HEK293T (cell line): ENCODE measurements around the gene DDX41.

Source experiments
- CTCF ChIA-PET: fragments of 350-600 bp; formaldehyde crosslinking; extraction: SDS; loops from one replicate; lab custom pipeline; 2021; ENCODE audit warnings: antibody characterized with exemption, inconsistent platforms; lab: Yijun Ruan, JAX
- POLR2A ChIA-PET: fragments of 350-600 bp; formaldehyde crosslinking; extraction: SDS; loops from one replicate; lab custom pipeline; 2020; ENCODE audit warnings: antibody characterized with exemption, inconsistent platforms; lab: Yijun Ruan, JAX
- DNase-seq: peaks from one replicate; pipeline ENCODE4 v3.0.0; 2012; ENCODE audit warnings: mixed read lengths; ENCODE audit errors: extremely low spot score
- ARNT ChIP-seq: fragments of 450-650 bp; IDR thresholded peaks from 2 replicates; pipeline ENCODE4 v1.6.1; 2017; ENCODE audit warnings: mild to moderate bottlenecking
- BHLHE40 ChIP-seq: fragments of 450-650 bp; IDR thresholded peaks from 2 replicates; pipeline ENCODE4 v1.6.1; 2016; ENCODE audit warnings: mild to moderate bottlenecking, moderate library complexity, borderline replicate concordance
- CTBP1 ChIP-seq: fragments of 450-650 bp; IDR thresholded peaks from 2 replicates; pipeline ENCODE4 v1.6.1; 2016; ENCODE audit warnings: borderline replicate concordance
- ELF4 ChIP-seq: fragments of 450-650 bp; IDR thresholded peaks from 2 replicates; pipeline ENCODE4 v1.6.1; 2017; ENCODE audit warnings: antibody characterized with exemption
- FOXA1 ChIP-seq: fragments of 450-650 bp; IDR thresholded peaks from 2 replicates; pipeline ENCODE4 v1.6.1; 2016; ENCODE audit warnings: mild to moderate bottlenecking
- FOXK2 ChIP-seq: fragments of 450-650 bp; IDR thresholded peaks from 2 replicates; pipeline ENCODE4 v1.6.1; 2016; ENCODE audit warnings: mild to moderate bottlenecking
- FOXM1 ChIP-seq: fragments of 450-650 bp; IDR thresholded peaks from 2 replicates; pipeline ENCODE4 v1.6.1; 2017; ENCODE audit warnings: mild to moderate bottlenecking, borderline replicate concordance
- HDGF ChIP-seq: fragments of 450-650 bp; IDR thresholded peaks from 2 replicates; pipeline ENCODE4 v1.6.1; 2017; ENCODE audit warnings: antibody characterized with exemption, borderline replicate concordance
- L3MBTL2 ChIP-seq: fragments of 450-650 bp; conservative IDR thresholded peaks from 2 replicates; pipeline ENCODE4 v1.6.1; 2016; ENCODE audit warnings: mild to moderate bottlenecking
- LEF1 ChIP-seq: fragments of 450-650 bp; IDR thresholded peaks from 2 replicates; pipeline ENCODE4 v1.6.1; 2017; ENCODE audit warnings: mild to moderate bottlenecking, borderline replicate concordance
- NFRKB ChIP-seq: fragments of 450-650 bp; IDR thresholded peaks from 2 replicates; pipeline ENCODE4 v1.6.1; 2016; ENCODE audit warnings: mild to moderate bottlenecking, moderate library complexity
- SP1 ChIP-seq: fragments of 450-650 bp; IDR thresholded peaks from 2 replicates; pipeline ENCODE4 v1.6.1; 2017
- SUZ12 ChIP-seq: fragments of 450-650 bp; IDR thresholded peaks from 2 replicates; pipeline ENCODE4 v1.6.1; 2016; ENCODE audit warnings: mild to moderate bottlenecking
- TARDBP ChIP-seq: fragments of 450-650 bp; IDR thresholded peaks from 2 replicates; pipeline ENCODE4 v1.6.1; 2016
- ZNF384 ChIP-seq: fragments of 450-650 bp; IDR thresholded peaks from 2 replicates; pipeline ENCODE4 v1.6.1; 2016
- TF ChIP-seq, protein P1 (sequence below): fragments of 450-650 bp; IDR thresholded peaks from 2 replicates; pipeline ENCODE4 v1.6.1; 2016

DDX41 gene

GRCh38 chr5:177527595-177527994 is 10.8 kb upstream of the DDX41 start:
- no peak for TF ChIP-seq L3MBTL2
- no peak for TF ChIP-seq FOXA1
- no peak for TF ChIP-seq NFRKB
- TF ChIP-seq LEF1: no peak
- TF ChIP-seq ARNT: no peak
- TF ChIP-seq, protein P1, sequence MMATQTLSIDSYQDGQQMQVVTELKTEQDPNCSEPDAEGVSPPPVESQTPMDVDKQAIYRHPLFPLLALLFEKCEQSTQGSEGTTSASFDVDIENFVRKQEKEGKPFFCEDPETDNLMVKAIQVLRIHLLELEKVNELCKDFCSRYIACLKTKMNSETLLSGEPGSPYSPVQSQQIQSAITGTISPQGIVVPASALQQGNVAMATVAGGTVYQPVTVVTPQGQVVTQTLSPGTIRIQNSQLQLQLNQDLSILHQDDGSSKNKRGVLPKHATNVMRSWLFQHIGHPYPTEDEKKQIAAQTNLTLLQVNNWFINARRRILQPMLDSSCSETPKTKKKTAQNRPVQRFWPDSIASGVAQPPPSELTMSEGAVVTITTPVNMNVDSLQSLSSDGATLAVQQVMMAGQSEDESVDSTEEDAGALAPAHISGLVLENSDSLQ: no peak
- TF ChIP-seq HDGF: no peak
- POLR2A ChIA-PET: interaction anchor here (1.0 kb wide), 1 partner anchor 10 kb away, joined by 3 read pairs; the partner anchor contains the start of gene DDX41
- CTCF ChIA-PET: no interaction called here
- no peak for DNase-seq

DNA sequence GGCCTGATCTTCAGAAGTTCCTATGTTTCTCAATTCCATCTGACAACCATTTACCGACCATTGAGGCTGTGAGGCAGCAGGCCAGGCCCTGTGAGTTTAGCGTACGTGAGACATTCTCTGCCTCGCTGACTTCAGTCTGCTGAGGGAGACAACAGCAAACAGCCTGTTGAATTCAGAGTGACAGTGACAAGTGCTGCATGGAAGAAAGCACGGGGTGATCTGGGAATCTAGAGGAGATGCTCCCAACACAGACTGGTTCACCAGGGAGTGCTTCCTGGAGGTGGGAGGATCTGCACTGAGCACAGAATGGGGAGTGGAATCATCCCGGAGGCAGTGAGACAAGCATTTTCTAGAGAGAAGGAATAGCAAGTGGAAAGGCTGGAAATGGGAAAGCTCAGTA is 10.0 kb upstream of the DDX41 start:
- TF ChIP-seq FOXK2: no peak
- no peak for TF ChIP-seq SUZ12
- no peak for TF ChIP-seq ZNF384
- TF ChIP-seq NFRKB: no peak
- TF ChIP-seq ELF4: no peak
- TF ChIP-seq FOXA1: no peak
- TF ChIP-seq FOXM1: no peak
- no peak for TF ChIP-seq HDGF
- TF ChIP-seq CTBP1: no peak
- TF ChIP-seq, protein P1: no peak
- no peak for TF ChIP-seq L3MBTL2
- TF ChIP-seq ARNT: no peak
- TF ChIP-seq LEF1: no peak
- no peak for TF ChIP-seq BHLHE40
- no peak for TF ChIP-seq SP1
- no peak for TF ChIP-seq TARDBP
- ChIA-PET CTCF (no interaction called here), POLR2A (no interaction called here)
- DNase-seq: no peak

GRCh38 chr5:177526191-177526590 is 9.4 kb upstream of the DDX41 start:
- ChIA-PET POLR2A (no interaction called here), CTCF (no interaction called here)
- TF ChIP-seq ARNT (no peak), LEF1 (no peak), FOXA1 (no peak), HDGF (no peak), SUZ12 (no peak), ZNF384 (no peak), FOXM1 (no peak), BHLHE40 (no peak), NFRKB (no peak), TARDBP (no peak), CTBP1 (no peak), FOXK2 (no peak), L3MBTL2 (no peak), ELF4 (no peak)
- TF ChIP-seq, protein P1: no peak
- DNase-seq: no peak

DNA sequence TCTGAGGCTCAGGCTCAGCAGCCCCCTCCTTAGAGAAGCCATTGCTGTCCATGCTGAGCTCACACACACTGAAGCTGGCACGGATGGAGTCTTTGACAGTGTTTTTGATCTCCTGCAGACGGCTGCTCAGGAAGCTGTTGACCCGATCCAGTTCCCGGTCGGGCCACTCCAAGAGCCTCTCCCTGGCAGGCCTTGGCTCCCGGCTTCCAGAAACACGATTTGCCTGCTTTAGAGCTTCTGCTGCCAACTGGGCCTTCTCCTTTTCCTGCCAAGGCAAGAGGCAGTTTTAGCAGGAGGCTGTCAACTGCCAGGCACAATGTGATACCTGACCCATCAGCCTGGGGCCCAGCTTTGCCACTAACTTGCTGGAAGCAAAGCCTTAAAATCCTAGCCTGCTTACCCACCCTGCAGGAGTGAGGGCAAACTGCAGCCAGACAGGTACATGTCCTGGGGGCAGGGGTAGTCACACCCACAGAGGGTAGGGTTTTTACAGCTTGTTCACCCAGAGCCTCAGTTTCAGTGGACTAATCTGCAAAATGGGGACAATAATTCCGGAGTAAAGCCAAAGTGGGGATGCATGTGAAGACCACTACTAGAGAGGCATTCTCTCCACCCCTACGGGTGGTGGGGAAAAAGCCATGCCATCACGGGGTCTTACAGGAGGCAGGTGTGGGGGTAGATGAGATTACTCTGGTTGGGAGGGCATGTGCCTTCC is 8.3 kb upstream of the DDX41 start:
- ChIA-PET CTCF (interaction anchor here (0.9 kb wide), 1 partner anchor 82 kb away, joined by 3 read pairs; no protein-coding TSS in a partner anchor), POLR2A (interaction anchor here (0.9 kb wide), 1 partner anchor 9 kb away, joined by 3 read pairs; no protein-coding TSS in a partner anchor)

GRCh38 chr5:177524539-177524900 is 7.8 kb upstream of the DDX41 start:
- TF ChIP-seq L3MBTL2 (no peak), TARDBP (no peak), FOXK2 (no peak), CTBP1 (no peak)
- ChIA-PET CTCF (interaction anchor here (0.9 kb wide), 1 partner anchor 83 kb away, joined by 3 read pairs; no protein-coding TSS in a partner anchor), POLR2A (interaction anchor here (0.9 kb wide), 1 partner anchor 9 kb away, joined by 3 read pairs; no protein-coding TSS in a partner anchor)
- no peak for DNase-seq

More for the DNA sequence above, 8.3 kb upstream of the DDX41 start:
- TF ChIP-seq FOXK2 (no peak), HDGF (no peak), CTBP1 (no peak), ARNT (no peak), L3MBTL2 (no peak), TARDBP (no peak), NFRKB (no peak), ELF4 (no peak), SP1 (no peak)
- TF ChIP-seq, protein P1: no peak
- no peak for DNase-seq
